ENCODE results near the gene PINLYP. TPM values are rescaled to one million over a fixed set of nuclear protein-coding genes. Genes with fewer than 3 reads are reported as not detected.

Gene PINLYP
- total and polyA plus RNA-seq, 2 donors (not counting 3 experiments of a cell fraction or from before 2014, with no cell fraction given): 5.5 TPM

DNA sequence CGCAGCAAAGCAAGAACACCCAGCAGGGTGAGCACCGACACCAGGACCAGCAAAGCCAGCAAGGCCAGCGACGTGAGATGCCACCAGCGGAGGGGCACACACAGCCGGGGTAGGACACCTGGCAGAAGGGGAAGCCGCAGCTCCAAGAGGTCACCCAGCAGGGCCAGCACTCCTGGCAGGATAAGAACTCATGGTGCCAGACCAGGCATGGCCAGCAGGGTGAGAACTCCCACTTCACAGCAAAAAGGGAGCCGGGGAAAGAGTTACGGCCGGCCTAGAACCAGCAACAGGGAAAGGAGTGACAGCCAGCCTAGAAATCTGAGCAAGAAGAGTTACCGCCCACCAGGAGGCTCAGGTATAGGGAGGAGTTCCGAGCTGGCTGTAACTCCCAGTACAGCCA is 36.8 kb downstream of the PINLYP start:
- no peaks in the 10 kb centered on the region for H3K27me3 ChIP-seq (ENCODE audit: control insufficient read depth in 2 of 2, insufficient read depth in 2 of 2, low read length in 2 of 2)
- no peak for TF ChIP-seq GATA2 (IDR thresholded peaks at IDR 0.05; ENCODE audit: insufficient read depth, insufficient read length, low read depth, low read length)
- TF ChIP-seq POLR2AphosphoS5 (IDR thresholded peaks at IDR 0.05; ENCODE audit: insufficient read depth, low read depth, low read length): no peak
- TF ChIP-seq MYC (IDR thresholded peaks at IDR 0.05; ENCODE audit: low read depth, low read length): no peak
- TF ChIP-seq, protein P1, sequence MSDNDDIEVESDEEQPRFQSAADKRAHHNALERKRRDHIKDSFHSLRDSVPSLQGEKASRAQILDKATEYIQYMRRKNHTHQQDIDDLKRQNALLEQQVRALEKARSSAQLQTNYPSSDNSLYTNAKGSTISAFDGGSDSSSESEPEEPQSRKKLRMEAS (IDR thresholded peaks at IDR 0.05; ENCODE audit: insufficient read depth, insufficient read length): no peak
- TF ChIP-seq FOS (IDR thresholded peaks at IDR 0.05; ENCODE audit: borderline replicate concordance, insufficient read depth, low read length): no peak
- no peak for TF ChIP-seq POLR2A (IDR thresholded peaks at IDR 0.05; ENCODE audit: low read depth, low read length)
- TF ChIP-seq EZH2 (IDR thresholded peaks at IDR 0.05; ENCODE audit: borderline replicate concordance, low read depth, low read length, severe bottlenecking): no peak
- no peak for TF ChIP-seq JUN (IDR thresholded peaks at IDR 0.05; ENCODE audit: borderline replicate concordance, insufficient read depth, insufficient read length, low read depth)
- ChIA-PET POLR2A (no interaction called here), CTCF (no interaction called here)
- peaks cover 18% of the 10 kb centered on the region for H3K79me2 ChIP-seq (ENCODE audit: control insufficient read depth, insufficient read depth, low read length)
- dilution Hi-C loops (cut with MboI; ENCODE audit: extremely low pct_ligation_motif_present, low sequenced_read_pairs) (no loop called here), intact Hi-C loops (cut with micrococcal nuclease) (no loop called here)
- H3K4me2 ChIP-seq (ENCODE audit: insufficient read depth, low read length): no peak overlapping the region
- DNase-seq (ENCODE audit: low read depth, low spot score): no peak
- H3K4me1 ChIP-seq (ENCODE audit: control insufficient read depth, extremely low read depth, insufficient read depth, low read length): no peaks in the 10 kb centered on the region
- H2AFZ ChIP-seq (ENCODE audit: low read depth, low read length): no peak overlapping the region
- no peak overlapping the region for H3K27ac ChIP-seq (ENCODE audit: insufficient read depth, low read depth, low read length)
- H3K9ac ChIP-seq (replicated peaks; ENCODE audit: extremely low read depth, insufficient read depth, low read length): no peak overlapping the region
- H4K20me1 ChIP-seq (replicated peaks; ENCODE audit: control insufficient read depth, extremely low read depth, insufficient read depth, low read length): no peaks in the 10 kb centered on the region
- no peaks in the 10 kb centered on the region for H3K9me3 ChIP-seq (replicated peaks; ENCODE audit: control insufficient read depth, insufficient read depth, low read length)
- no peaks in the 10 kb centered on the region for H3K9me1 ChIP-seq (replicated peaks; ENCODE audit: control insufficient read depth, extremely low read depth, insufficient read depth, low read length)
- H3K4me3 ChIP-seq (replicated peaks in 1 of 3; ENCODE audit: insufficient read depth in 1 of 3, low read depth in 1 of 3, low read length in 3 of 3): no peak overlapping the region
- H3K36me3 ChIP-seq (ENCODE audit: control insufficient read depth in 2 of 2, extremely low read depth in 1 of 2, insufficient read depth in 2 of 2, low read length in 2 of 2): peaks cover 0 to 30% of the 10 kb centered on the region in 2 experiments
- no peak for FAIRE-seq
- no TSS peak for BruUV-seq (replicated peaks)

DNA sequence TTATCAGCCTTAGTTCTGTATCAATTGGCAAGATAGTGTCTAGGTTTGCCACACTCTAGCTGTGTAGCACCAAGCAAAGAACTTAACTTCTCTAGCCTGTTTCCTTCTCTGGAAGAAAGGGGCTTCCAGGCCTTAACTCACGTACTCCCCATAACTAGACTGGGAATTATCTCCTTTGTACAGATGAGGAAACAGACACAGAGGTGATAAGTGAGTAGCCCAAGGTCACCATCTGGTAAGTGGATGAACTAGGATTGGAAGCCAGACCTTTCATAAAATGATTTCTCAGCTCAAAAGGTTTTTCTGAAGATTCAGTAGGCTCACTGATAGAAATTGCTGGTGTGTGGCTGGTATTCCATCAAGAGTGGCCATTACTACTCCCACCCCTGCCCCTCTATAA is 40.7 kb downstream of the PINLYP start:
- no peak overlapping the region for H3K27ac ChIP-seq (ENCODE audit: insufficient read depth, low read depth, low read length)
- H3K9ac ChIP-seq (replicated peaks; ENCODE audit: extremely low read depth, insufficient read depth, low read length): no peak overlapping the region
- ChIA-PET POLR2A (interaction anchor here (0.7 kb wide), 1 partner anchor 27 kb away, joined by 4 read pairs; no protein-coding TSS in a partner anchor), CTCF (interaction anchor here (1.3 kb wide), 1 partner anchor 14 kb away, joined by 3 read pairs; no protein-coding TSS in a partner anchor)
- peaks cover 12% of the 10 kb centered on the region for H3K4me1 ChIP-seq (ENCODE audit: control insufficient read depth, extremely low read depth, insufficient read depth, low read length)
- H3K79me2 ChIP-seq (ENCODE audit: control insufficient read depth, insufficient read depth, low read length): peaks cover 28% of the 10 kb centered on the region
- H3K27me3 ChIP-seq (ENCODE audit: control insufficient read depth in 2 of 2, insufficient read depth in 2 of 2, low read length in 2 of 2): no peaks in the 10 kb centered on the region
- no TSS peak for BruUV-seq (replicated peaks)
- intact Hi-C loops (cut with micrococcal nuclease) (no loop called here), dilution Hi-C loops (cut with MboI; ENCODE audit: extremely low pct_ligation_motif_present, low sequenced_read_pairs) (no loop called here)
- no peak overlapping the region for H3K4me2 ChIP-seq (ENCODE audit: insufficient read depth, low read length)
- FAIRE-seq (no peak), DNase-seq (ENCODE audit: low read depth, low spot score) (peak; percentile 6)
- no peak overlapping the region for H3K4me3 ChIP-seq (replicated peaks in 1 of 3; ENCODE audit: insufficient read depth in 1 of 3, low read depth in 1 of 3, low read length in 3 of 3)
- TF ChIP-seq POLR2A (IDR thresholded peaks at IDR 0.05; ENCODE audit: low read depth, low read length) (no peak), GATA2 (IDR thresholded peaks at IDR 0.05; ENCODE audit: insufficient read depth, insufficient read length, low read depth, low read length) (no peak), MYC (IDR thresholded peaks at IDR 0.05; ENCODE audit: low read depth, low read length) (no peak), JUN (IDR thresholded peaks at IDR 0.05; ENCODE audit: borderline replicate concordance, insufficient read depth, insufficient read length, low read depth) (no peak), FOS (IDR thresholded peaks at IDR 0.05; ENCODE audit: borderline replicate concordance, insufficient read depth, low read length) (no peak), EZH2 (IDR thresholded peaks at IDR 0.05; ENCODE audit: borderline replicate concordance, low read depth, low read length, severe bottlenecking) (no peak), POLR2AphosphoS5 (IDR thresholded peaks at IDR 0.05; ENCODE audit: insufficient read depth, low read depth, low read length) (no peak)
- TF ChIP-seq, protein P1 (IDR thresholded peaks at IDR 0.05; ENCODE audit: insufficient read depth, insufficient read length): no peak
- TF ChIP-seq, protein P2, sequence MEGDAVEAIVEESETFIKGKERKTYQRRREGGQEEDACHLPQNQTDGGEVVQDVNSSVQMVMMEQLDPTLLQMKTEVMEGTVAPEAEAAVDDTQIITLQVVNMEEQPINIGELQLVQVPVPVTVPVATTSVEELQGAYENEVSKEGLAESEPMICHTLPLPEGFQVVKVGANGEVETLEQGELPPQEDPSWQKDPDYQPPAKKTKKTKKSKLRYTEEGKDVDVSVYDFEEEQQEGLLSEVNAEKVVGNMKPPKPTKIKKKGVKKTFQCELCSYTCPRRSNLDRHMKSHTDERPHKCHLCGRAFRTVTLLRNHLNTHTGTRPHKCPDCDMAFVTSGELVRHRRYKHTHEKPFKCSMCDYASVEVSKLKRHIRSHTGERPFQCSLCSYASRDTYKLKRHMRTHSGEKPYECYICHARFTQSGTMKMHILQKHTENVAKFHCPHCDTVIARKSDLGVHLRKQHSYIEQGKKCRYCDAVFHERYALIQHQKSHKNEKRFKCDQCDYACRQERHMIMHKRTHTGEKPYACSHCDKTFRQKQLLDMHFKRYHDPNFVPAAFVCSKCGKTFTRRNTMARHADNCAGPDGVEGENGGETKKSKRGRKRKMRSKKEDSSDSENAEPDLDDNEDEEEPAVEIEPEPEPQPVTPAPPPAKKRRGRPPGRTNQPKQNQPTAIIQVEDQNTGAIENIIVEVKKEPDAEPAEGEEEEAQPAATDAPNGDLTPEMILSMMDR (IDR thresholded peaks at IDR 0.05; ENCODE audit: extremely low read depth in 1 of 2, insufficient read depth in 1 of 2, low read depth in 1 of 2, low read length in 2 of 2): no peak
- no peaks in the 10 kb centered on the region for H3K9me3 ChIP-seq (replicated peaks; ENCODE audit: control insufficient read depth, insufficient read depth, low read length)
- no peak overlapping the region for H2AFZ ChIP-seq (ENCODE audit: low read depth, low read length)
- H4K20me1 ChIP-seq (replicated peaks; ENCODE audit: control insufficient read depth, extremely low read depth, insufficient read depth, low read length): no peaks in the 10 kb centered on the region
- H3K9me1 ChIP-seq (replicated peaks; ENCODE audit: control insufficient read depth, extremely low read depth, insufficient read depth, low read length): no peaks in the 10 kb centered on the region
- H3K36me3 ChIP-seq (ENCODE audit: control insufficient read depth in 2 of 2, extremely low read depth in 1 of 2, insufficient read depth in 2 of 2, low read length in 2 of 2): peaks cover 0 to 24% of the 10 kb centered on the region in 2 experiments

All from endothelial cell of umbilical vein (primary cell).